Measurements from ENCODE around the gene CDC42SE2.

DNA sequence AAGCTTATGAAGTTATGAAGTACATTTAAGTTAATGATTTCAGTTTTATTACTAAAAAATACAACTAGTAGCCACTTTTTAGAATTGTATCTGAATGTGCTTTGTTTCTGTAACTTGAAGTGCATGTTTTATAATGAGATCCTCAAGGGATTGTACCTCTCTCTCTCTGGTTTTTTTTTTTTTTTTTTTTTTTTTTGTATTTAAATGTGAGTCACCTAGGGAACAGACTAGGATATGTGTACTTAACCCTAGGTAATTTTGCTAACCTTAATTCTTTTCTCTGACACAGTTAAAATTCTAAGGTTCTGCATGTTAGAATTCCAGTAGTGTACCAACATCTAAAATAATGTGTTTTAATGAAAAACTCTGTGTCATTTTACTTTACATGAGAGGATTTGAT, 59.5 kb downstream of the CDC42SE2 start:
- TF ChIP-seq, protein P1, sequence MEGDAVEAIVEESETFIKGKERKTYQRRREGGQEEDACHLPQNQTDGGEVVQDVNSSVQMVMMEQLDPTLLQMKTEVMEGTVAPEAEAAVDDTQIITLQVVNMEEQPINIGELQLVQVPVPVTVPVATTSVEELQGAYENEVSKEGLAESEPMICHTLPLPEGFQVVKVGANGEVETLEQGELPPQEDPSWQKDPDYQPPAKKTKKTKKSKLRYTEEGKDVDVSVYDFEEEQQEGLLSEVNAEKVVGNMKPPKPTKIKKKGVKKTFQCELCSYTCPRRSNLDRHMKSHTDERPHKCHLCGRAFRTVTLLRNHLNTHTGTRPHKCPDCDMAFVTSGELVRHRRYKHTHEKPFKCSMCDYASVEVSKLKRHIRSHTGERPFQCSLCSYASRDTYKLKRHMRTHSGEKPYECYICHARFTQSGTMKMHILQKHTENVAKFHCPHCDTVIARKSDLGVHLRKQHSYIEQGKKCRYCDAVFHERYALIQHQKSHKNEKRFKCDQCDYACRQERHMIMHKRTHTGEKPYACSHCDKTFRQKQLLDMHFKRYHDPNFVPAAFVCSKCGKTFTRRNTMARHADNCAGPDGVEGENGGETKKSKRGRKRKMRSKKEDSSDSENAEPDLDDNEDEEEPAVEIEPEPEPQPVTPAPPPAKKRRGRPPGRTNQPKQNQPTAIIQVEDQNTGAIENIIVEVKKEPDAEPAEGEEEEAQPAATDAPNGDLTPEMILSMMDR (IDR thresholded peaks at IDR 0.05 in 8 of 11, conservative IDR thresholded peaks at IDR 0.05 in 3 of 11): no peak
- TF ChIP-seq POLR2A (IDR thresholded peaks at IDR 0.05): no peak

Measured in spleen (tissue), 7 donors.